ENCODE measurements around the gene NDUFA12.

DNA sequence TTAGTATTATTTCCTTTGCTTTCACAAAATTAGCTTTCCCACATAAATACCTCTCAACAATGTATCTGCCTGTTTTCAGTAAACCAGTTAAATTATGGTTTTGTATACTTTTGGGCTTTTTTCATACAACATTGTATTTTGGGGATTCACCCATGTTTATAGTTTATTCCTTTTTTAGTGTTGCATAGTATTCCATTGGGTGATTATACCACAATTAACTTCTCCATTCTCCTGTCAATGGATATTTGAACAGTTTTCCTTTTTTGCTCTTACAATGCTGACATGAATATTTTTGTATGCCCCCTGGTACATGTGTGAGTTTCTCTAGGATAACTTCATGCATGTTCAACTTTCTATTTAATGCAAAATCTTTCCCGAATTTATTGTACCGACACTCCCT lies 12.6 kb upstream of the NDUFA12 start:
- TF ChIP-seq CTCF (IDR thresholded peaks at IDR 0.05 in 8 of 11, conservative IDR thresholded peaks at IDR 0.05 in 3 of 11): no peak
- TF ChIP-seq POLR2A (IDR thresholded peaks at IDR 0.05): no peak

Data from spleen (tissue), 7 donors.